Activated CD4-positive, alpha-beta T cell treated with anti-CD3 and anti-CD28 coated beads, Interleukin-2, amount 50 U/mL, for 24 hours (primary cell): ENCODE measurements around the gene RAB2B.
"Not testable (repeated sequence)": the region's sequence is repeated elsewhere in the genome, so short reads cannot be mapped to it uniquely, and the experiment has no call there.

Source experiments
- DNase-seq, 2 donors: peaks; one replicate each; pipeline ENCODE4 v3.0.0-alpha.2; 2020; ENCODE audit warnings: low read depth in 1 of 2, low spot score in 1 of 2

RAB2B gene

DNA sequence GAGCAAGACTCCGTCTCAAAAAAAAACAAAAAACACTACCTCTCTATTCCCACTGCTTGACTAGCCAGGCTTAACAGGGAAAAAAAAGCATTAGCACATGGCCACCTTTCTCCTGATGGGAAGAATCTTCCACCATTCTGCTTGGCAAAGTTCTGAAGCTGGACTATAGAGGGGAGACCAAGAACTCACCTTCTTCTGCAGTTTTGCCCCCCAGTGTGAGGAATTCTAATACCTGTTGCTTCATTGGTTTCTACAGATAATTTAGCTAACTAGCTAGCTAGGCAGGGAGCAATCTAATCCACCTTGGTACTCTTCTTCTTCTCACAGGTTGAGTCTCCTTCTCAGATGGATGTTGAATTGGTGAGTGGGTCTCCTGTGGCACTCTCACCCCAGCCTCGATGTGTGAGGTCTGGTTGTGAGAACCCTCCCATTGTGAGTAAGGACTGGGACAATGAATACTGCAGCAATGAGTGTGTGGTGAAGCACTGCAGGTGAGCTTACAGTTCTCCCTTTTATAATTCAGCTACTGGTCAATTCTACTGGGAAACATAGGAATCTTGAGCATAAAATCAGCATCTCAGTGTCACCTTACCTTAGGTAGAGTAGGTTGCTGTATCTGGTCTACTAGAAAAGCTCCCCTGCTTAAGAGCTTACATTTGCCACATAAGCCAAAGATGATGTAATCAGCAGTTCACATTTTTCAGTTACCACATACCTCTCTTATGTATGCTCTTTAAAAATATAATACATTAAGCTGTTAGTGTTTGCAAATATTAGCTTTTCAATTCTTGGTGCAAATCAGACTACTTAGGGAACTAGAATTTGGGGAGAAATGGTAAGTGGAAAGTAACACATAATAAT, 18.4 kb upstream of the RAB2B start:
- no peak for DNase-seq

- DNase-seq: no peak
These were observed 9.9 kb upstream of the RAB2B start for GRCh38 chr14:21486640-21487087.

GRCh38 chr14:21476523-21476924, 235 bp downstream of the RAB2B start:
- peak in 1 of 2 donors; percentile 69 for DNase-seq

DNA sequence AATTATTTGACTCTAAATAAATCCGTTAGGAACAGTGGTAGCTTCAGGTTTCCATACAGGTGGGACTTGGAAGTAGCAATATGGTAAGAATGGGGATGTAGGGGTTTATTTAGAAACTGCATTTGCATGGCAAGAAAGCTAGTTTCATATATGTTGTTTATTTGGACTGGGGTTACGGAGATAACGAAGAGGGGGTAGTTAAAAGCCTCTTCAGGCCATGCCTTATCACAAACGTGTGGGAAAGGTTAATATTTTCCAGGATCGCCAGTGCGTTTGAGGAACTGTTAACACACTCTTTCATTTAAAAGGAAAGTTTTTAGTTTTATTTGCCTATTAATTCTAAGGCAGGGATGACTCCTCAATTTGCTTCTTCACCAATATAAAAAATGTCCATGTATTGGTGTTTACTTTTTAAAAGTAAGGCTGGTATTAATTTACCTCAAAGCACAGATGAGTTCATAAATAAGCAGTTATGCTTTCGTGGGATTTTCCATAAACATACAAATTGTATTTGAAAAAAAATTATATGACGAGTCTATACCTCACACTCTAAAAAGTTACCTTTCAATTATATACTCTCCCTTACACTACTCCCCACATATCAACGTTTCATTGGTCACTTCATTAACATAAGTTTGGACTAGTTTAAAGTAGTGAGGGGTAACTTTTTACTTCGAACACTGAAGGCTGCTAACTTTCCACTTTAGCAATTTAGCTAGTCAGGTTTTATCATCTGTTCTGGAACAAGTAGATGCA, 814 bp downstream of the RAB2B start:
- DNase-seq: no peak

DNA sequence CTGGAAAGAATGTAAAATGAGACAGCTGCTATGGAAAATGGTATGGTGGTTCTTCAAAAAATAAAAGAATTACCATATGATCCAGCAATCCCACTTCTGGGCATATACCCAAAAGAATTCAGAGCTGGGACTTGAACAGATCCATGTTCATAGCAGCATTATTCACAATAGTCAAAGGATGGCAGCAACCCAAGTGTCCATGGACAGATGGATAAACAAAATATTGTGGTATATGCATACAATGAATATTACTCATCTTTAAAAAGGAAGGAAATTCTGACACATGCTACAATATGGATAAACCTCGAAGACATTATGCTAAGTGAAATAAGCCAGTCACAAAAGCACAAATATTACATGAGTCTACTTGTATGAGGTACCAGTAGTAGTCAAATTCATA, 9.1 kb downstream of the RAB2B start:
- no peak for DNase-seq

GRCh38 chr14:21455912-21456667, 20.7 kb downstream of the RAB2B start, which contains the start of gene CHD8:
Gene CHD8, minus strand, starts transcription at chr14:21456123. Its CDS starts 24,480 bp downstream, at chr14:21431643.
- DNase-seq: peak; percentile 92 to 100

GRCh38 chr14:21455592-21455911, 21.2 kb downstream of the RAB2B start:
- no peak for DNase-seq

GRCh38 chr14:21454843-21455544, 21.8 kb downstream of the RAB2B start:
- DNase-seq: no peak

GRCh38 chr14:21449899-21450216, 26.9 kb downstream of the RAB2B start:
- DNase-seq: no peak

GRCh38 chr14:21442657-21443056, 34.1 kb downstream of the RAB2B start:
- DNase-seq: not testable (repeated sequence)

GRCh38 chr14:21440859-21441258, 35.9 kb downstream of the RAB2B start:
- DNase-seq: no peak

DNA sequence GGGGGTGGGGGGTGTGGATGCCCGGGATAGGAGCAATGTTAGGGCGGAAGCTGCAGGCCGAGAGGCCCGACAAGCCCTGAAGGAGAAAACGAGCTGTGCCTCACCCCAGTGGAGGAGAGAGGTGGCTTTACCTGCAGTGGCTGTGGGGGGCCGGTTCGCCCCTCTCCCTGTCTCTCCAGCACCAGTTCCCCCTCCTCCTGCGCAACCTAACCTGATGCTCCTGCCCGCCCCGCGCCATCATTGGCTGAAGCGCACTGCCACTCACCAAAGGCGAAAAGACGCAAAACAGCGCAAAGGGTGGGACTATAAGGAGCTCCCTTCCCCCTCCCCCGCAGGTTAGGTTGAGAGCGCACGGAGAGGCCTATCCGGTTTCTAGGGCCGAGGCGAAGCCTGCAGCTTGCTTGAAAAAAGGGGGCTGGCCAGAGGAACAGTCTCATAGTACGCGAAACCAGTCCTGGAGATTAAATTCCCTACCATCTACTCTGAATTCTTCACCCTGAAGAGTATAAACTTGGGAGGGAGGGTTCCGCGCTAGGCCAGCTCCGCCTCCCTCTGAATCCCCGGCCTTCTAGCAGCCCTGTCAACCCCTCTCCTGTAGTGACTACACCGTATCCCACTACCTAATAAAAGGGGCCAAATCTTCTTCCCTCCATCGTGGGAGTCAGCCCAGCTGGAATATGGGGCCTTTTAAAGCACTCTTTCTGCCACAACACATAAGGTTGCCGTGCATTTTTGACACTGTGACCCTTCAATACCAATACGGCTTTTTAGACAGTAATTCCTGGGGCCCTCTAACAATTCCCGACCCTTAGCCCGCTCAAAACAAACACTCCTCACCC, 39.5 kb downstream of the RAB2B start:
- DNase-seq: peak; percentile 98

- DNase-seq: no peak
These were observed 40.1 kb downstream of the RAB2B start for GRCh38 chr14:21436567-21437062.

DNA sequence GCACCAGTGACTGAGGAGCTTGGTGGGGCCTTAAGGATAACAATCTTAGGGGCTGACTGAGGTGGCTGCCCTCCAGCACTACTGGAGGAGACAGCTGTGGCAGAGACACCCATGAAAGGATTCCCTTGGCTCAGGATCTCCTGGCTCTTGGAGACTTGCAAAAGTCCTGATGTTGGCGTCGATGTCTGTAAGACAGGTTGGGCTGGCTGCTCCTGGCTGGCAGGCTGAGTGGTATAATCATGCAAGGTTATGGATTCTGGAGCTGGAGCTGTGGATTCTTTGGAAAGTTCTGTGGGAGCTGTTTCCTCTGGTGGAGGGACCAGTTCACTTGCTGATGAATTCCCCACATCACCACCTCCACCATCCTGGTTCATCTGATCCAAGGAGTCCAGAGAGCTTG, 45.6 kb downstream of the RAB2B start:
- no peak for DNase-seq

DNA sequence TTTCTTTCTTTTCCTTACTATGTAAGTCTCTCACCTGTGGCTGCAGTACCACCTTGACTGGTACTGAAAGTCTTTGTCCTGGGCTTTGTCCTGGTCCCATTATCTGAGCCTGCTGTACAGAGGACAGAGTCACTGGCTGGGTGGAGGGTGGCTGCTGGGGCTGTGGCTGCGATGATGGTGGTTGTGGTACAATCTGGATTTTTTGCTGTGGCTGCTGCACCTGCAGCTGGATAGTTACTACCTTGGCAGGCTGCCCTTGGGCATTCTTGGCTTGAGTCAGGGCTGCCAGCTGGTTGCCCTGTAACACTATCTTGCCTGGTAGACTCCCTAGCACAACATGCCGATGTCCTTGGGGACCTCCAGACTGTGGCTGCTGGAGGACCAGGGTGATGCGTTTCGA, 47.8 kb downstream of the RAB2B start:
- no peak for DNase-seq

DNA sequence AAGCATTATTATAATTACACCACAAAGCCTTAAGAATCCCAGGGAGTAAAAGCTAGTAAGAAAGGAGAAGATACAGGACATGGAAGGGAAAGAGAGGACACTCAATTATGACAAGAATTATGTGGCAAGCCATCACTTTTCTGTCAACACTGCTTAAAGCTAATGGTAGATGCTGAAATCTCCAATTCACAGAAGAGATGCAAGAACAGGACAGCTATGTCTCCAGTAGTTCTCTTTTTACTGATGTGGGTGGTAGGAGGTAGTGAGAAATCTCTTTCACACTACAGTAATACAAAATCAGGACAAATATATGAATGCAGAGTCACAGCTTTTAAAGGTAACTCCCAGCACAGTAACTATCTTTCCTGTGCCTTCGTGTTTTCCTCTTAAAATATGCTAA, 50.1 kb downstream of the RAB2B start:
- no peak for DNase-seq

- no peak for DNase-seq
These were observed 57.2 kb downstream of the RAB2B start for GRCh38 chr14:21419528-21419927.

DNA sequence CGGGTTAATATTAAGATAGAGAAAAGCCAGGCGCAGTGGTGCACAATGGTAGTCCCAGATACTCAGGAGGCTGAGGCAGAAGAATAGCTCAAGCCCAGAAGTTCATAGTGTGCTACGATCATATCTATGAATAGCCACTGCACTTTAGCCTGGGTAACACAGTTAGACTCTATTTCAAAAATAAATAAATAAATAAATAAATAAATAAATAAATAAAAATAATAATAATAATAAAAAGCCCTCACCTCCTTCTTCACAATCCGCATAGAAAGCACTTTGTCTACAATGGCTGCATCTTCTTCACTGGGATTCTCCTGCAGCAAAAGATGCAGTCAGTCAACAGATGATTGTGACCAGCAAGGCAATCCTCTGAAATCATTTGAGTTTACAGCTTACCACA, 61.4 kb downstream of the RAB2B start:
- DNase-seq: no peak

GRCh38 chr14:21414137-21414631, 62.6 kb downstream of the RAB2B start:
- peak in 1 of 2 donors; percentile 25 for DNase-seq
